Measurements from ENCODE around the gene SPEN. TPM values are rescaled to one million over a fixed set of nuclear protein-coding genes. Genes with fewer than 3 reads are reported as not detected.
A peak's percentile ranks its signal among the peaks of the same experiment; 100 is the strongest.

Gene SPEN
- total RNA-seq, 1 donor from 2014 or later, result 10.4 TPM

- peak; percentile 57 for TF ChIP-seq CTCF (conservative IDR thresholded peaks at IDR 0.05; ENCODE audit: low read depth, low read length)
- no peak overlapping the region for H3K4me3 ChIP-seq (ENCODE audit: low read depth, low read length)
Measured at GRCh38 chr1:15957221-15958095, 110.0 kb downstream of the SPEN start.

GRCh38 chr1:15958111-15958510 lies 110.6 kb downstream of the SPEN start:
- no peak overlapping the region for H3K4me3 ChIP-seq (ENCODE audit: low read depth, low read length)
- TF ChIP-seq CTCF (conservative IDR thresholded peaks at IDR 0.05; ENCODE audit: low read depth, low read length), result no peak

More at GRCh38 chr1:15957221-15958095, 110.0 kb downstream of the SPEN start:
- DNase-seq (ENCODE audit: low read depth), result no peak

GRCh38 chr1:15958793-15959192 lies 111.3 kb downstream of the SPEN start:
- no peak overlapping the region for H3K4me3 ChIP-seq (ENCODE audit: low read depth, low read length)
- DNase-seq (ENCODE audit: low read depth), result no peak
- TF ChIP-seq CTCF (conservative IDR thresholded peaks at IDR 0.05; ENCODE audit: low read depth, low read length), result no peak

More at GRCh38 chr1:15958111-15958510, 110.6 kb downstream of the SPEN start:
- no peak for DNase-seq (ENCODE audit: low read depth)

- no peak for DNase-seq (ENCODE audit: low read depth)
- no peak overlapping the region for H3K4me3 ChIP-seq (ENCODE audit: low read depth, low read length)
- TF ChIP-seq CTCF (conservative IDR thresholded peaks at IDR 0.05; ENCODE audit: low read depth, low read length), result no peak
Measured at GRCh38 chr1:15959424-15959823, 111.9 kb downstream of the SPEN start.

GRCh38 chr1:15959827-15960446 lies 112.4 kb downstream of the SPEN start:
- TF ChIP-seq CTCF (conservative IDR thresholded peaks at IDR 0.05; ENCODE audit: low read depth, low read length), result no peak
- no peak overlapping the region for H3K4me3 ChIP-seq (ENCODE audit: low read depth, low read length)
- DNase-seq (ENCODE audit: low read depth), result no peak

GRCh38 chr1:15960808-15961207 lies 113.3 kb downstream of the SPEN start:
- no peak for DNase-seq (ENCODE audit: low read depth)
- H3K4me3 ChIP-seq (ENCODE audit: low read depth, low read length), result no peak overlapping the region
- TF ChIP-seq CTCF (conservative IDR thresholded peaks at IDR 0.05; ENCODE audit: low read depth, low read length), result no peak

All from epithelial cell of proximal tubule (primary cell).